Lower lobe of right lung (tissue), 2 donors: ENCODE results near the gene CYP17A1. TPM values are rescaled to one million over a fixed set of nuclear protein-coding genes. Genes with fewer than 3 reads are reported as not detected.
"Not testable (repeated sequence)": the region's sequence is repeated elsewhere in the genome, so short reads cannot be mapped to it uniquely, and the experiment has no call there.

Source experiments
- ATAC-seq, 2 donors: fragments of 200-7000 bp; cut with Tn5 transposase; one replicate each; pipeline ENCODE4 v1.9.1; 2020 to 2022; ENCODE audit warnings: mild to moderate bottlenecking in 2 of 2, moderate library complexity in 2 of 2
- DNase-seq: peaks from one replicate; pipeline ENCODE4 v3.0.0-alpha.2; 2020
- H3K27ac ChIP-seq: fragments of 200-600 bp; one replicate; pipeline ENCODE4 v1.8.0; 2022
- H3K27me3 ChIP-seq: fragments of 200-600 bp; one replicate; pipeline ENCODE4 v1.8.0; 2022; ENCODE audit warnings: low read depth
- H3K36me3 ChIP-seq: fragments of 200-600 bp; one replicate; pipeline ENCODE4 v1.8.0; 2022; ENCODE audit warnings: mild to moderate bottlenecking
- H3K4me1 ChIP-seq: fragments of 200-600 bp; one replicate; pipeline ENCODE4 v1.8.0; 2022
- H3K4me3 ChIP-seq: fragments of 200-600 bp; one replicate; pipeline ENCODE4 v1.8.0; 2022; ENCODE audit warnings: mild to moderate bottlenecking
- H3K9me3 ChIP-seq: fragments of 200-600 bp; one replicate; pipeline ENCODE4 v1.8.0; 2022
- CTCF ChIP-seq: fragments of 200-600 bp; IDR thresholded peaks from one replicate; pipeline ENCODE4 v1.8.0; 2022; ENCODE audit warnings: antibody characterized with exemption, mild to moderate bottlenecking
- intact Hi-C: fragments of 100-400 bp; cut with DNase I; formaldehyde crosslinking; loops from one replicate; pipeline ENCODE4 v1.11.0; 2022
- total RNA-seq: library from RNA; stranded (reverse); fragmentation: NEBNext Ultra II Directional; extraction: Animal tissue kit (Norgen Biotek cat#: 25700); gene quantifications from one replicate; pipeline ENCODE4 v1.2.1, GENCODE V29; 2021
- donor health status: DM: no; HTN: yes; CAD: no; lungs with severe emphysema.

Gene CYP17A1
- total RNA-seq, 1 donor from 2014 or later = 0.80 TPM

GRCh38 chr10:102831322-102832071, 5.7 kb downstream of the CYP17A1 start:
- no peaks in the 10 kb centered on the region for H3K27me3 ChIP-seq
- no peaks in the 10 kb centered on the region for H3K4me1 ChIP-seq
- ATAC-seq (no peak), DNase-seq (no peak)
- intact Hi-C loops = no loop called here
- no peak overlapping the region for H3K27ac ChIP-seq
- no peak for TF ChIP-seq CTCF
- H3K4me3 ChIP-seq = no peak overlapping the region
- no peaks in the 10 kb centered on the region for H3K36me3 ChIP-seq
- H3K9me3 ChIP-seq = no peaks in the 10 kb centered on the region

GRCh38 chr10:102827597-102827975, 9.6 kb downstream of the CYP17A1 start:
- ATAC-seq (no peak), DNase-seq (no peak)
- no peaks in the 10 kb centered on the region for H3K27me3 ChIP-seq
- intact Hi-C loops = no loop called here
- TF ChIP-seq CTCF = no peak
- no peaks in the 10 kb centered on the region for H3K36me3 ChIP-seq
- no peaks in the 10 kb centered on the region for H3K4me1 ChIP-seq
- H3K4me3 ChIP-seq = no peak overlapping the region
- H3K9me3 ChIP-seq = no peaks in the 10 kb centered on the region
- no peak overlapping the region for H3K27ac ChIP-seq

GRCh38 chr10:102826148-102826796, 10.9 kb downstream of the CYP17A1 start:
- H3K27me3 ChIP-seq = no peaks in the 10 kb centered on the region
- intact Hi-C loops = no loop called here
- H3K4me3 ChIP-seq = no peak overlapping the region
- H3K36me3 ChIP-seq = no peaks in the 10 kb centered on the region
- no peaks in the 10 kb centered on the region for H3K4me1 ChIP-seq
- H3K9me3 ChIP-seq = no peaks in the 10 kb centered on the region
- no peak for TF ChIP-seq CTCF
- no peak overlapping the region for H3K27ac ChIP-seq
- ATAC-seq = no peak
- no peak for DNase-seq

- no peaks in the 10 kb centered on the region for H3K9me3 ChIP-seq
- H3K4me3 ChIP-seq = no peak overlapping the region
- H3K36me3 ChIP-seq = no peaks in the 10 kb centered on the region
- no peak overlapping the region for H3K27ac ChIP-seq
- intact Hi-C loops = no loop called here
- no peak for TF ChIP-seq CTCF
- no peaks in the 10 kb centered on the region for H3K4me1 ChIP-seq
- DNase-seq (no peak), ATAC-seq (no peak)
- no peaks in the 10 kb centered on the region for H3K27me3 ChIP-seq
Measured at GRCh38 chr10:102824664-102825063, 12.5 kb downstream of the CYP17A1 start.

GRCh38 chr10:102822222-102822621, 15.0 kb downstream of the CYP17A1 start:
- no peak for ATAC-seq
- H3K9me3 ChIP-seq = no peaks in the 10 kb centered on the region
- intact Hi-C loops = no loop called here

GRCh38 chr10:102820008-102820407, 17.2 kb downstream of the CYP17A1 start:
- H3K36me3 ChIP-seq, H3K27ac ChIP-seq, H3K9me3 ChIP-seq, DNase-seq, H3K27me3 ChIP-seq, ATAC-seq, intact Hi-C loops, H3K4me3 ChIP-seq: not testable (repeated sequence)
- peaks cover 42% of the 10 kb centered on the region for H3K4me1 ChIP-seq

More at GRCh38 chr10:102822222-102822621, 15.0 kb downstream of the CYP17A1 start:
- TF ChIP-seq CTCF = no peak
- no peak overlapping the region for H3K4me3 ChIP-seq
- H3K36me3 ChIP-seq = no peaks in the 10 kb centered on the region
- peaks cover 20% of the 10 kb centered on the region for H3K4me1 ChIP-seq
- no peaks in the 10 kb centered on the region for H3K27me3 ChIP-seq
- no peak overlapping the region for H3K27ac ChIP-seq
- DNase-seq = no peak
